CD4-positive, alpha-beta T cell treated with Interleukin-6 at 100 ng/mL for 8 hours (primary cell): Measurements from ENCODE around the gene CXCL6.

Source experiments
- DNase-seq: peaks from one replicate; pipeline ENCODE4 v3.0.0-alpha.2; 2020; ENCODE audit warnings: mixed read lengths, low spot score

Gene CXCL6

DNA sequence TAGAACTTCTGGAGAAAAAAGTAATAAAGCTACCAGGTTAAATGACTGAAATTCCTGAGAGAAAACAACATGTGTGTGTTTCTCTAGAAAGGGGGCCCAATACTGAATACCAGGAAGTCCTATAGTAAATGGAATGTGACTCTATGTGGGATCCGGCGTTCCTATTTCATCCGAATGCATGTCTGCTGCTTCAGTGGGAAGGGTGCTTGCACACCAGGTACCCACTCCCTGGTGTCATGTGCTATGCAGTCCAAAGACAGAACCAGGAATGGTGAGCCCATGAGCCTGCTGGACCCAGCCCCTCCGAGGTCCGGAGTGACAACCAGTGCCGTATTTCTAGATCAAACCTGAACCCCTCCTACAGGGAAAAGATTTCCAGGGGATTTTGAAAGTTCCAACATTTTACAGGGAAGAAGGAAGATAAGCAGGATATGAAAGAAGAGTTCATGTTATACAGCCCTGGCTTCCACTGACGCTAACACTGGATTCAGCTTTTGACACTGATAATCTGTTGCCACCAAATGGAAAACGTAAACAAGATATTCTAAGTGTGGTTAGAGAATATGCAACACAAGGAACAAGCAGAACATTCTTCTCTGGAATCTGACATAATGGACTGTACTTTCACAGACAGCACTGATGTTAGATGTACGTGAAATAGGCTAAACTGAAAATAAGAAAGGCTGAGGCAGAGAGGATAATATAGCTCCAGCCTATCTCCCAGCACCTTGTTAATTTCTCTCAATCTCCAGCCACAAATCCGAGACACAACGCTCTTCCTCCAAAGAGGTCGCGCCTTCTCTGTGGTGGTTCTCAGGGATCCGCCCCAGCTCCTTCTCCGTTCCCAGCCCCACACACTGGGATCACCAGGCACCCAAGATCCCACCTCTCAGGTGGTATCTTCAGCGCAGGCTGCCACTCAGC is 32.0 kb downstream of the CXCL6 start:
- no peak for DNase-seq

DNA sequence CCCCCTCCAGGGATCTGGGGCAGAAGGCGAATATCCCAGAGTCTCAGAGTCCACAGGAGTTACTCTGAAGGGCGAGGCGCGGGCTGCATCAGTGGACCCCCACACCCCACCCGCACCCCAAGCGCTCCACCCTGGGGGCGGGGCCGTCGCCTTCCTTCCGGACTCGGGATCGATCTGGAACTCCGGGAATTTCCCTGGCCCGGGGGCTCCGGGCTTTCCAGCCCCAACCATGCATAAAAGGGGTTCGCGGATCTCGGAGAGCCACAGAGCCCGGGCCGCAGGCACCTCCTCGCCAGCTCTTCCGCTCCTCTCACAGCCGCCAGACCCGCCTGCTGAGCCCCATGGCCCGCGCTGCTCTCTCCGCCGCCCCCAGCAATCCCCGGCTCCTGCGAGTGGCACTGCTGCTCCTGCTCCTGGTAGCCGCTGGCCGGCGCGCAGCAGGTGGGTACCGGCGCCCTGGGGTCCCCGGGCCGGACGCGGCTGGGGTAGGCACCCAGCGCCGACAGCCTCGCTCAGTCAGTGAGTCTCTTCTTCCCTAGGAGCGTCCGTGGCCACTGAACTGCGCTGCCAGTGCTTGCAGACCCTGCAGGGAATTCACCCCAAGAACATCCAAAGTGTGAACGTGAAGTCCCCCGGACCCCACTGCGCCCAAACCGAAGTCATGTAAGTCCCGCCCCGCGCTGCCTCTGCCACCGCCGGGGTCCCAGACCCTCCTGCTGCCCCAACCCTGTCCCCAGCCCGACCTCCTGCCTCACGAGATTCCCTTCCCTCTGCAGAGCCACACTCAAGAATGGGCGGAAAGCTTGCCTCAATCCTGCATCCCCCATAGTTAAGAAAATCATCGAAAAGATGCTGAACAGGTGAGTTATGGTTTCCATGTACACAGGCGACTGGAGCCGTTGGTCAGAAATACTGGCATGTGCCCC is 32.9 kb downstream of the CXCL6 start, which contains the start of gene CXCL1:
Gene CXCL1, plus strand, starts transcription at position 264 of the 926 bp plus-strand sequence. Its CDS starts 78 bp downstream, at position 342.
- DNase-seq: no peak

GRCh38 chr4:73870260-73870659 is 33.8 kb downstream of the CXCL6 start:
- DNase-seq: no peak

DNA sequence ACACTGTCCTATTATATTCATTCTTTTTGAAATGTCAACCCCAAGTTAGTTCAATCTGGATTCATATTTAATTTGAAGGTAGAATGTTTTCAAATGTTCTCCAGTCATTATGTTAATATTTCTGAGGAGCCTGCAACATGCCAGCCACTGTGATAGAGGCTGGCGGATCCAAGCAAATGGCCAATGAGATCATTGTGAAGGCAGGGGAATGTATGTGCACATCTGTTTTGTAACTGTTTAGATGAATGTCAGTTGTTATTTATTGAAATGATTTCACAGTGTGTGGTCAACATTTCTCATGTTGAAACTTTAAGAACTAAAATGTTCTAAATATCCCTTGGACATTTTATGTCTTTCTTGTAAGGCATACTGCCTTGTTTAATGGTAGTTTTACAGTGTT is 34.3 kb downstream of the CXCL6 start:
- DNase-seq: no peak

DNA sequence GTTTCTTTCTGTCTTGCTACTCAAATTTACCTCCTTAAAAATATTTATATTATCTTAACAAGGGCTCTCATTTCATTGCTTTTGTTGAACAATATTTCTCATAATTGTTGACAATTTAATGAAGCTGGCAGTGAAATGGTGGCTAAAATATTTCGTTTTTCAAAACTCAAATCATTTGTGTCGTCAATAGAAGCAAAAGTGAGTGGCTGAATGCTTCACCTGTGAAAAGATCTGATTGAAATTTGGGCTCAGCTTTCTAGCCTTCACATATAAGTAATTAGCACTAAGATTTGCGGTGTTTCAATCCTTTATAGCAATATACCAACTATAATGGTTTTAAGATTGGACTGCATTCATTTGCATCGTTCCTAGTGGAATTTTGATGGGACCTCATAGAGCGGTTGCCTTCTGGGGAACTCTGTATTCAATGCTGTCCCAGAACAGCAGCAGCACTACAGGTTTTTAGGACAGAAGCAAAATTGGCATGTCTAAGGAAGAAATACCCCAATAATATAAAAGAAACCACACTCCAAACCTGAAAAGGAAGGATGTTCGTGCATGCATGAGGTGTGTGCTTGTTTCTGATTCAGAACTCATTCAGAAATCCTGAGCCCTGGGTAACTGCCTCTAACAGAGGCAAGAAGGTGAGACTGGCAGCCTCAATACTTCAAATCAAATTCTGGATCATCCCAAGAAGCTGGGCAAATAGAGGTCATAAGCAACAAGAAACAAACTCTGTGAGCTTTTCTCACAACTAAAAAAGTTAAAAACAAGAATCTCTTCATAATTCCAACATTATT is 35.2 kb downstream of the CXCL6 start:
- DNase-seq: no peak

DNA sequence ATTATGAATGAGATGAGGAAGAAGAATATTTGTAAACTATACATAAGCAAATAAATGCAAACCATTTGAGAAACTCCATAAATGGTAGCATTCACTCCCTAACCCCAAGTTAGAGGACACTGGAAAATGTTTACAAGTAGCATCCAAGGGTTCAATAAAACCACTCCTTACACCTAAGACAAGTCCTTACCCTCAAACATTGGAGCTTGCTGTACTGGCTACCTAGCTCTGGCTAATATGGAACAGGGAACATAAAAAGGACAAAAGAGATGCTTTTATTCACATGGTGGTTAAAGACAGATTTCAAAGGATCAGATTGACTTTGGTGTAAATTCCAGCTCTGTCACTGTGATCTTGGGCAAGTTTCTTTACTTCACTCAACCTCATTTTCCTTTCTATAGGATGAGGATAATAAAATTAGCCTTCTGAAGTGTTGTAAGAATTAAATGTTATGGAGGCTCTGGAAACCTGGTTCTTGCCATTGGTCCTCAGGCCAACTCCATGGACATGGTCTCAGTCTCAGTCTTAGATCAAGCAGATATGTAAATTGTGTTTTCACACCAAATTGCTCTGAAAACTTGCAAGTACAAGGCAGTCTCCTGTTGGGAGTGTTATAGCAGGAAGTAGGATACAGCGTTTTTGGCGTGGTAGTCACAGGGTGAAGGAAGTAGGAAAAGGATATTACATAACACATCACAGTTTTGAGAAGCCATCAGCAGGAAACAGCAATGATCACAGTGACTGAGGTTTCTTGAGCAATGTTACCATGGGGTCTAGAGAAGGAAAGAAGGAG is 36.0 kb downstream of the CXCL6 start:
- DNase-seq: no peak

- DNase-seq: no peak
Observed at GRCh38 chr4:73874386-73874785, 37.9 kb downstream of the CXCL6 start.

DNA sequence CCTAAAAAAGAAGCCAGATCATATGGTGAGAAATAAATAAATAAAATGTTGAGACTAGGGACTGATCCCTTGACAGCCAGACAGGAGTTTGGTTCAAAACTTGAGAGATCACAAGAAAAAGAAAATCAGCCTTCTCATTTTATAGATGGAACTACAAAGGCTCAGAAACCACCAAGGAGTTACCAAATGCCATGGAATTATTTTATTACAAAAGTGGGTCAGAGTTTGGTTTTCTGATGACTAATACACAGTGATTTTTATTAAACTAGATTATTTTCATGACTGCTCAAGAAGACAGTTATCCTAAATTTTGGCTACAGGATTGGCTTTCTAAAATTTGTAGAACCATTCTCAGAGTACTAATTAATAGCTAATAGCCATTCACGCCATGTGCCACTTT is 38.9 kb downstream of the CXCL6 start:
- no peak for DNase-seq

DNA sequence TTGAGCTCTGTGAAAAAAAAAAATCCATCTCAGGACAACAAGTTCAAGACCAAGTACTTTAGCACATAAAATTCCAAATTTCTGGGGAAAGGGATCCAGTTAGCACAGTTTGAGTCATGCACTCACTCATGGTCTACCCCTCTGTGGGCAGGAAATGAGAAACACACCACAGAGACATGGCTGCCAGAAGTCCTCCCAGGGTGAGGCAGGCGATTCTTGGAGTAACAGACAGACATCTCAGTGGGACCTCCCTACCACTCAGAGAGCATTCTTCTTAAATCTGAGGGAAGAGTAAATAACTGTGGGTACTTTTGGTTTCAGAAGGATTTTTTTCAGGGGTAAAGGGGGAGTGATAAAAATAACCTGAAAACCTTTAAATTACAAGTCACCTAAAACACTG is 46.8 kb downstream of the CXCL6 start:
- no peak for DNase-seq

GRCh38 chr4:73885574-73886267 is 49.2 kb downstream of the CXCL6 start:
- no peak for DNase-seq
